IMR-90 (cell line): Measurements from ENCODE around the gene ARHGAP24. TPM values are rescaled to one million over a fixed set of nuclear protein-coding genes. Genes with fewer than 3 reads are reported as not detected.

Experiments used
- ATAC-seq: fragments of 200-7000 bp; cut with Tn5 transposase; 2 replicates; pipeline ENCODE4 v1.9.1; 2020; ENCODE audit warnings: low read depth, mild to moderate bottlenecking, moderate library complexity
- BruUV-seq: library from RNA; stranded (reverse); fragments of 400-500 nt; replicated peaks from 2 replicates; lab custom pipeline; 2021; lab: Mats Ljungman, UMichigan
- CTCF ChIA-PET: fragments of 300-600 bp; formaldehyde crosslinking; extraction: SDS; loops from one replicate; lab custom pipeline; 2021; ENCODE audit warnings: antibody characterized with exemption; lab: Yijun Ruan, JAX
- POLR2A ChIA-PET: fragments of 300-600 bp; sonication (Branson Sonifier 250); formaldehyde crosslinking; loops from one replicate; lab custom pipeline; 2022; ENCODE audit warnings: antibody characterized with exemption; ENCODE audit not compliant: unreplicated experiment; lab: Charles Lee
- DNase-seq: peaks from one replicate; pipeline ENCODE4 v3.0.0; 2013
- H2AFZ ChIP-seq: replicated peaks from 2 replicates; pipeline ENCODE3; 2013; ENCODE audit warnings: low read length, mild to moderate bottlenecking; ENCODE audit not compliant: poor library complexity
- H2AK5ac ChIP-seq: 2 replicates; pipeline ENCODE4 v1.6.1; 2013; ENCODE audit warnings: low read depth, low read length, inconsistent platforms
- H2AK9ac ChIP-seq: replicated peaks from 2 replicates; pipeline ENCODE3; 2013; ENCODE audit warnings: mild to moderate bottlenecking, low read depth, low read length, moderate library complexity; ENCODE audit not compliant: poor library complexity
- H2BK120ac ChIP-seq: 2 replicates; pipeline ENCODE4 v1.6.1; 2013; ENCODE audit warnings: low read depth, low read length, inconsistent platforms
- H2BK15ac ChIP-seq: 3 replicates; pipeline ENCODE4 v1.6.1; 2013; ENCODE audit warnings: low read depth, low read length, inconsistent platforms
- H2BK20ac ChIP-seq: 2 replicates; pipeline ENCODE4 v1.6.1; 2013; ENCODE audit warnings: low read depth, mild to moderate bottlenecking, inconsistent platforms, low read length, moderate library complexity
- H2BK5ac ChIP-seq: 2 replicates; pipeline ENCODE4 v1.6.1; 2013; ENCODE audit warnings: mild to moderate bottlenecking, low read depth, low read length, inconsistent platforms; ENCODE audit not compliant: poor library complexity, severe bottlenecking
- H3K14ac ChIP-seq: replicated peaks from 2 replicates; pipeline ENCODE4 v1.6.1; 2013; ENCODE audit warnings: low read depth, low read length, inconsistent platforms
- H3K18ac ChIP-seq: 2 replicates; pipeline ENCODE4 v1.6.1; 2013; ENCODE audit warnings: low read depth, low read length, control low read depth
- H3K23ac ChIP-seq: 2 replicates; pipeline ENCODE4 v1.6.1; 2013; ENCODE audit warnings: low read depth, low read length, inconsistent platforms
- H3K27ac ChIP-seq: 2 replicates; pipeline ENCODE4 v1.5.1; 2013; ENCODE audit warnings: mild to moderate bottlenecking, control low read depth, low read length; ENCODE audit not compliant: insufficient read depth
- H3K27me3 ChIP-seq: 2 replicates; pipeline ENCODE4 v1.6.1; 2013; ENCODE audit warnings: low read length; ENCODE audit not compliant: control insufficient read depth, insufficient read depth
- H3K36me3 ChIP-seq: 2 replicates; pipeline ENCODE4 v1.6.1; 2013; ENCODE audit warnings: low read length, mixed read lengths; ENCODE audit not compliant: control insufficient read depth, insufficient read depth
- H3K4ac ChIP-seq: 2 replicates; pipeline ENCODE4 v1.6.1; 2013; ENCODE audit warnings: low read depth, low read length, inconsistent platforms
- H3K4me1 ChIP-seq: 2 replicates; pipeline ENCODE4 v1.6.1; 2013; ENCODE audit warnings: low read length, mixed read lengths; ENCODE audit not compliant: control insufficient read depth, insufficient read depth
- H3K4me2 ChIP-seq: 2 replicates; pipeline ENCODE4 v1.6.1; 2013; ENCODE audit warnings: low read depth, mild to moderate bottlenecking, control low read depth, low read length, moderate library complexity
- H3K4me3 ChIP-seq: 2 replicates; pipeline ENCODE4 v1.5.1; 2013; ENCODE audit warnings: low read depth, mild to moderate bottlenecking, control low read depth, low read length, moderate library complexity; ENCODE audit not compliant: insufficient read depth
- H3K56ac ChIP-seq: 2 replicates; pipeline ENCODE4 v1.6.1; 2013; ENCODE audit warnings: low read length, inconsistent platforms; ENCODE audit not compliant: insufficient read depth; ENCODE audit errors: extremely low read depth
- H3K79me1 ChIP-seq, 2 experiments: 2 replicates each; pipeline ENCODE4 v1.6.1; 2013; ENCODE audit warnings: low read length in 2 of 2, inconsistent platforms in 1 of 2, low read depth in 1 of 2
- H3K9ac ChIP-seq: 2 replicates; pipeline ENCODE4 v1.6.1; 2013; ENCODE audit warnings: low read depth, low read length, control low read depth
- H3K9me1 ChIP-seq: 2 replicates; pipeline ENCODE4 v1.6.1; 2013; ENCODE audit warnings: low read length, inconsistent platforms; ENCODE audit not compliant: insufficient read depth
- H3K9me3 ChIP-seq: 2 replicates; pipeline ENCODE4 v1.6.1; 2013; ENCODE audit warnings: low read length; ENCODE audit not compliant: control insufficient read depth, insufficient read depth
- H4K20me1 ChIP-seq: 2 replicates; pipeline ENCODE4 v1.6.1; 2013; ENCODE audit warnings: low read length, inconsistent platforms; ENCODE audit not compliant: insufficient read depth
- H4K5ac ChIP-seq: 2 replicates; pipeline ENCODE4 v1.6.1; 2013; ENCODE audit warnings: mild to moderate bottlenecking, low read depth, low read length, control low read depth
- H4K8ac ChIP-seq, 2 experiments: 2 replicates each; pipeline ENCODE4 v1.6.1; 2013; ENCODE audit warnings: low read depth in 2 of 2, low read length in 2 of 2, control low read depth in 1 of 2, inconsistent platforms in 1 of 2
- H4K91ac ChIP-seq: 2 replicates; pipeline ENCODE4 v1.6.1; 2013; ENCODE audit warnings: low read depth, low read length, inconsistent platforms; ENCODE audit not compliant: insufficient read depth
- BHLHE40 ChIP-seq: fragments of 150-350 bp; IDR thresholded peaks from 2 replicates; pipeline ENCODE4 v1.6.1; 2016; ENCODE audit warnings: mild to moderate bottlenecking, low read depth, low read length
- CEBPB ChIP-seq: IDR thresholded peaks from 2 replicates; pipeline ENCODE4 v1.6.1; 2012; ENCODE audit warnings: low read depth, low read length, improper control_type of control experiment
- CHD1 ChIP-seq: IDR thresholded peaks from 2 replicates; pipeline ENCODE4 v1.6.1; 2012; ENCODE audit warnings: low read depth, low read length, improper control_type of control experiment
- CTCF ChIP-seq: conservative IDR thresholded peaks from 2 replicates; pipeline ENCODE4 v1.5.1; 2012; ENCODE audit warnings: mild to moderate bottlenecking, low read depth, low read length, improper control_type of control experiment
- ELK1 ChIP-seq: fragments of 150-350 bp; IDR thresholded peaks from 2 replicates; pipeline ENCODE4 v1.6.1; 2016; ENCODE audit warnings: low read depth, mild to moderate bottlenecking, low read length, moderate library complexity, borderline replicate concordance
- MAFK ChIP-seq: IDR thresholded peaks from 2 replicates; pipeline ENCODE4 v1.6.1; 2012; ENCODE audit warnings: low read depth, low read length, improper control_type of control experiment
- MXI1 ChIP-seq: IDR thresholded peaks from 2 replicates; pipeline ENCODE4 v1.6.1; 2012; ENCODE audit warnings: low read depth, mild to moderate bottlenecking, low read length, moderate library complexity, borderline replicate concordance
- POLR2A ChIP-seq: IDR thresholded peaks from 2 replicates; pipeline ENCODE4 v1.6.1; 2012; ENCODE audit warnings: mild to moderate bottlenecking, low read depth, low read length
- RFX5 ChIP-seq: IDR thresholded peaks from 2 replicates; pipeline ENCODE4 v1.8.0; 2012; ENCODE audit warnings: low read depth, mild to moderate bottlenecking, low read length, moderate library complexity
- WGBS, 2 experiments: methylation state at CpG; one replicate each; pipeline versions ENCODE4 v1.1.5 to v1.1.7; 2013; ENCODE audit warnings: missing lambda C conversion rate in 2 of 2; ENCODE audit not compliant: insufficient read length in 1 of 2; ENCODE audit errors: extremely low coverage in 2 of 2; 5-methylcytosine and 5-hydroxymethylcytosine counted together
- dilution Hi-C: fragments of 300-500 bp; cut with HindIII; formaldehyde crosslinking; loops from one replicate; pipeline ENCODE4 v1.14.3; 2018; ENCODE audit warnings: low sequenced_read_pairs; ENCODE audit not compliant: unreplicated experiment
- in situ Hi-C: fragments of 300-500 bp; cut with MboI; formaldehyde crosslinking; loops from 3 replicates; pipeline ENCODE4 v1.14.3; 2019; ENCODE audit warnings: low sequenced_read_pairs, inconsistent platforms, mixed read lengths
- intact Hi-C: fragments of 100-400 bp; cut with micrococcal nuclease; formaldehyde crosslinking; loops from 2 replicates; pipeline ENCODE4 v1.10.0; 2022
- polyA plus RNA-seq, 3 experiments: library from polyadenylated mRNA; depleted of rRNA; stranded (reverse); fragments of >200 nt; gene quantifications; 2 replicates each; pipeline ENCODE4 v1.2.3, GENCODE V29; 2012; ENCODE audit warnings: low replicate concordance in 1 of 3
- total RNA-seq: library from RNA; depleted of rRNA; stranded (reverse); fragments of >200 nt; gene quantifications from 2 replicates; pipeline ENCODE4 v1.2.3, GENCODE V29; 2012

Gene ARHGAP24
- total and polyA plus RNA-seq, 2 of the 4 experiments (the other 2 are of a cell fraction) = 11.9 to 24.0 TPM

GRCh38 chr4:85703096-85703495, 228.1 kb downstream of the ARHGAP24 start:
- Histone ChIP-seq H4K8ac (no peak overlapping the region), H3K4me2 (no peak overlapping the region), H3K23ac (no peak overlapping the region), H3K27ac (no peak overlapping the region), H2AK5ac (no peak overlapping the region), H3K4me3 (no peak overlapping the region), H3K56ac (no peak overlapping the region), H3K36me3 (no peaks in the 10 kb centered on the region), H2AFZ (no peak overlapping the region), H2BK5ac (no peak overlapping the region), H4K5ac (no peak overlapping the region), H2BK15ac (no peak overlapping the region), H3K9me1 (no peaks in the 10 kb centered on the region), H3K14ac (no peak overlapping the region), H3K9me3 (no peaks in the 10 kb centered on the region), H3K4ac (no peak overlapping the region), H3K18ac (no peak overlapping the region), H3K27me3 (no peaks in the 10 kb centered on the region), H3K9ac (no peak overlapping the region), H2BK20ac (no peak overlapping the region), H2AK9ac (no peak overlapping the region), H2BK120ac (no peak overlapping the region), H3K79me1 (no peaks in the 10 kb centered on the region), H3K4me1 (no peaks in the 10 kb centered on the region), H4K91ac (no peak overlapping the region), H4K20me1 (no peaks in the 10 kb centered on the region)
- ATAC-seq (no peak), DNase-seq (no peak)
- TF ChIP-seq RFX5 = no peak
- TF ChIP-seq BHLHE40 = no peak
- no peak for TF ChIP-seq MXI1
- TF ChIP-seq MAFK = no peak
- no peak for TF ChIP-seq ELK1
- no peak for TF ChIP-seq CHD1
- TF ChIP-seq CTCF = no peak
- no peak for TF ChIP-seq POLR2A
- TF ChIP-seq CEBPB = no peak
- POLR2A ChIA-PET = no interaction called here
- in situ Hi-C loops = no loop called here
- no CpG with 5 or more reads among the region's 3 CpGs for WGBS, 2 experiments
- BruUV-seq = no TSS peak
- CTCF ChIA-PET = no interaction called here
- dilution Hi-C loops = no loop called here
- intact Hi-C loops = no loop called here
